ENCODE results near the gene GRAMD1B.
A peak's percentile ranks its signal among the peaks of the same experiment; 100 is the strongest.

Gene GRAMD1B

DNA sequence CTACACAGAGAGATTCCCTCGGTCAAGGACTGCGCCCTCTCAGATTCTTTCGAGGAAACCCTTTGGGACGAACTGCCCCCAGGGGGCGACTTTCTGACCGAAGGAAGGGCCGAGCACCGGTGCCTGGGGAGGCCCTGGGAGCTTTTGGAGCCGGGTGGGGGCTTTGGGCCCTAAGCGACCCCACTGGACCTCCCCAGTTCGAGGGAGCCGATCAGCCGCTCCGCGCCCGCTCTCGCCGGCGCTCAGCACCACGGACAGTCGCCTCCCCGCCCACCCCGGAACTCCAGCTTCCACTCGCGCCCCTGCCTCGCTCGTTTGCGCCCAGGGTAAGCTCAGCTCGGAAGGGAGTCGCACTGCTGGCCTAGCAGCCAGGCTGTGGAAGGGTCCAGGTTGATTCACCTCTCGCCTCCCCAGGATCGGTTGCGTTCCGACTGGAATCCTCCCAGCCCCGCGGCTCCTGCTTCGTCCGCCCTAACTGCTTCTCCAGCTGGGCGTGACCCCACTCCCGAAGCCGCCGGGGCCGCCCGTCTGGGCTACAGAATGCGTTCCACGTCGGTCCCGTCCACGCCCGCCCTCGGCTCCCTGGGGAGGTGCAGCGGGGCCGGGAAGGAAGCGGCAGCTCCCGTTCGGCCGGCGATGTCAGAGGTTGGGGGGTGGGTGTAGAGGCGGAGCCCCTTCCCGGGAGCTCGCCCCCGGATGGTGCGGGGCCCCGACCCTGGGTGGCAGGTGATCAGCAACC lies 223.9 kb downstream of the GRAMD1B start:
- DNase-seq, result peak; percentile 5

GRCh38 chr11:123654566-123655081 lies 224.6 kb downstream of the GRAMD1B start, which contains the start of gene SCN3B:
Gene SCN3B, minus strand, starts transcription at chr11:123654624. Its CDS starts 823 bp downstream, at chr11:123653801.
- DNase-seq, result peak; percentile 50

- no peak for DNase-seq
Observed at GRCh38 chr11:123659311-123659710, 229.2 kb downstream of the GRAMD1B start.

DNA sequence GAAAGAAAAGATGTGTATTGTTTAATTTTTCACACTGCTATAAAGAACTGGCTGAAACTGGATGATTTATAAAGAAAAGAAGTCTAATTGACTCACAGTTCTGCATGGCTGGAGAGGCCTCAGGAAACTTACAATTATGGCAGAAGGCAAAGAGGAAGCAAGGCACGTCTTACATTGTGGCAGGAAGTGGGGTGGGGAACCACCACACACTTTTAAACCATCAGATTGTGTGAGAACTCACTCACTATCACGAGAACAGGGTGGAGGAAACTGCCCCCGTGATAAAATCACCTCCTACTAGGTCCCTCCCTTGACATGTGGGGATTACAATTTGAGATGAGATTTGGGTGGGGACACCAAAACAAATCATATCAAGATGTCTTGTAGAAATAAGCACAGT lies 229.9 kb downstream of the GRAMD1B start:
- DNase-seq, result peak; percentile 34

- DNase-seq, result no peak
Observed at GRCh38 chr11:123665306-123665705, 235.2 kb downstream of the GRAMD1B start.

DNA sequence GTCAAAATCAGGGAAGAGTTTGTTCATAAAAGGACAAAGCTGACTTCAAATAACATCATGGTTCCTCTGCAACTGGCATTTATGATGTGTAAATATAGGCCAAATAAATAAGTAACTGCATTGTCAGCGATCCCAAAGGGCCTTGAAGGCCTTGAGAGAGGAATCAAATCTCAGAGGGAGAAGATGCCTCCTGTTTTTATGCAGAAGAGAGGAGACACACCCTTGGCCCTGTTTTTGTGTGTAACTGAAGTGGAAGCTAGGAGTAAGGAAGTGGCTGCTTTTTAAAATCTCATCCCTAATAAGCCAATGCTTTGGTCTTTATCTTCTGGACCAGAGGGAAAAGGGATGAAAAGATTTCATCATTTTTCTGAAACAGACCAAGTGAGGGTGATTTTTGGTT lies 240.0 kb downstream of the GRAMD1B start:
- DNase-seq, result no peak

DNA sequence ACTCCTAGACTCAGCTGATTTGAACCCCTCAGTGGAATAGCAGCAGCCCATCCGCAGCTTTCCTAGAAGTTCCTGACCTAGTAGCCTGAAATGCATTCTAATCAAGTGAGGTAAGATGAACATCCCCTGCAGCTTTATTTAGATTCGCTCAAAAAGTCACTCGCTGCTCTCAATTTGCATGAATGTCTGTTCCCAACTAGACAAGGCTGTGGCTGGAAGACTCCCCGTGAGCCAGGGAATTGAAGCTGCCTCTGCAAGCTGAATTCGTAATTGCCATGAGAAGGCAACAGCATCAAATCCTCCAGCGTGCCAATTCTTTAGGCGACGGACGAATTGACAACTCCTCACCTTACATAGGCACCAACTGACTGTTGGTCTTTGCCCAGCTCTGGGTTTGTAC lies 241.5 kb downstream of the GRAMD1B start:
- no peak for DNase-seq

- DNase-seq, result no peak
Observed at GRCh38 chr11:123672568-123672967, 242.5 kb downstream of the GRAMD1B start.

DNA sequence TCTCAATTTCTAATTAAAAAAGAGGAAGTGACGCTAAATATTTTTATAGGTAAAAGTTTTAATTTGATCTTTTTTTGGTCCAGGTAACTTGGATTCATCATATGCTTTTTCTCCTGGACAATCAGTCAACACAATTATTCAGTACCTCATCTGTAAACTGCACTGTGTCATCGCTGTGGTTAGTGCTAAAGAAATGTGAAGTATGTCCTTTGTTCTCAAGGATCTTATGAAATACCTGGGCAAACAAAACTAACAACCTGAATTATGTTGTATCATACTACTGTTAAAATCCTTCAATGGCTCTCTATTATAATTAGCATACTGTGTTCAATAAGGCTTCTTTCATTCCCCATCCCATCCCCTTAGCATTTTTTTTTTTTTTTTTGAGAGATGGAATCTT lies 244.2 kb downstream of the GRAMD1B start:
- no peak for DNase-seq

Measured in activated CD4-positive, alpha-beta T cell treated with anti-CD3 and anti-CD28 coated beads, Interleukin-2, amount 50 U/mL, for 16 hours (primary cell).